H9 (cell line): ENCODE results near the gene OR52E8. TPM values are rescaled to one million over a fixed set of nuclear protein-coding genes. Genes with fewer than 3 reads are reported as not detected.

Source experiments
- DNase-seq: peaks from one replicate; pipeline ENCODE4 v3.0.0-alpha.2; 2017
- H2AFZ ChIP-seq: one replicate; pipeline ENCODE4 v1.6.1; 2013; ENCODE audit warnings: mild to moderate bottlenecking, low read length, control low read depth, moderate library complexity
- H2AK5ac ChIP-seq: 2 replicates; pipeline ENCODE4 v1.6.1; 2013; ENCODE audit warnings: low read length, control low read depth, mixed read lengths; ENCODE audit not compliant: insufficient read length
- H2BK120ac ChIP-seq: one replicate; pipeline ENCODE4 v1.6.1; 2013; ENCODE audit warnings: low read depth, mild to moderate bottlenecking, low read length, control low read depth, inconsistent platforms; ENCODE audit not compliant: poor library complexity, severe bottlenecking
- H2BK12ac ChIP-seq: 2 replicates; pipeline ENCODE4 v1.6.1; 2013; ENCODE audit warnings: low read length, control low read depth, mixed read lengths, low read depth; ENCODE audit not compliant: insufficient read length
- H2BK15ac ChIP-seq: 2 replicates; pipeline ENCODE4 v1.6.1; 2013; ENCODE audit warnings: low read depth, low read length, control low read depth
- H2BK20ac ChIP-seq: one replicate; pipeline ENCODE4 v1.6.1; 2013; ENCODE audit warnings: low read depth, mild to moderate bottlenecking, low read length, control low read depth, inconsistent platforms; ENCODE audit not compliant: poor library complexity, severe bottlenecking
- H2BK5ac ChIP-seq: 2 replicates; pipeline ENCODE4 v1.6.1; 2013; ENCODE audit warnings: low read length, control low read depth, mixed read lengths; ENCODE audit not compliant: insufficient read length
- H3K14ac ChIP-seq: 2 replicates; pipeline ENCODE4 v1.6.1; 2013; ENCODE audit warnings: low read length, control low read depth; ENCODE audit not compliant: insufficient read depth
- H3K18ac ChIP-seq: 2 replicates; pipeline ENCODE4 v1.6.1; 2013; ENCODE audit warnings: low read depth, mild to moderate bottlenecking, mixed read lengths, low read length, control low read depth; ENCODE audit not compliant: insufficient read length
- H3K23ac ChIP-seq: 2 replicates; pipeline ENCODE4 v1.6.1; 2013; ENCODE audit warnings: low read length, control low read depth, mixed read lengths, low read depth; ENCODE audit not compliant: insufficient read length
- H3K23me2 ChIP-seq: 2 replicates; pipeline ENCODE4 v1.6.1; 2013; ENCODE audit warnings: low read depth, mild to moderate bottlenecking, mixed read lengths, low read length, control low read depth; ENCODE audit not compliant: insufficient read length, poor library complexity, severe bottlenecking
- H3K27ac ChIP-seq: 2 replicates; pipeline ENCODE4 v1.5.1; 2013; ENCODE audit warnings: low read length, control low read depth, mixed read lengths, low read depth; ENCODE audit not compliant: insufficient read length
- H3K27me3 ChIP-seq: 2 replicates; pipeline ENCODE4 v1.6.1; 2013; ENCODE audit warnings: low read length, control low read depth, inconsistent platforms; ENCODE audit not compliant: insufficient read depth
- H3K4ac ChIP-seq: 2 replicates; pipeline ENCODE4 v1.6.1; 2013; ENCODE audit warnings: low read depth, mild to moderate bottlenecking, control low read depth, inconsistent platforms, low read length, moderate library complexity
- H3K4me1 ChIP-seq: 2 replicates; pipeline ENCODE4 v1.6.1; 2013; ENCODE audit warnings: low read length, control low read depth, inconsistent platforms; ENCODE audit not compliant: insufficient read depth
- H3K4me2 ChIP-seq: 2 replicates; pipeline ENCODE4 v1.6.1; 2013; ENCODE audit warnings: low read length, control low read depth, mixed read lengths; ENCODE audit not compliant: insufficient read length, insufficient read depth
- H3K56ac ChIP-seq: 2 replicates; pipeline ENCODE4 v1.6.1; 2013; ENCODE audit warnings: low read depth, mild to moderate bottlenecking, mixed read lengths, low read length, control low read depth; ENCODE audit not compliant: insufficient read length
- H3K79me1 ChIP-seq: 2 replicates; pipeline ENCODE4 v1.6.1; 2013; ENCODE audit warnings: low read depth, mild to moderate bottlenecking, moderate library complexity, low read length, control low read depth, inconsistent platforms; ENCODE audit not compliant: insufficient read depth, poor library complexity, severe bottlenecking
- H3K79me2 ChIP-seq: 2 replicates; pipeline ENCODE4 v1.6.1; 2013; ENCODE audit warnings: low read length, control low read depth, inconsistent platforms; ENCODE audit not compliant: insufficient read depth
- H3K9ac ChIP-seq: 2 replicates; pipeline ENCODE4 v1.6.1; 2013; ENCODE audit warnings: low read length, control low read depth, mixed read lengths; ENCODE audit not compliant: insufficient read length; ENCODE audit errors: extremely low read depth
- H3K9me3 ChIP-seq: one replicate; pipeline ENCODE4 v1.6.1; 2013; ENCODE audit warnings: low read depth, low read length, inconsistent platforms; ENCODE audit not compliant: control insufficient read depth
- H3T11ph ChIP-seq: one replicate; pipeline ENCODE4 v1.6.1; 2013; ENCODE audit warnings: mild to moderate bottlenecking, low read length, control low read depth, inconsistent platforms
- H4K20me1 ChIP-seq: one replicate; pipeline ENCODE4 v1.6.1; 2013; ENCODE audit not compliant: control insufficient read depth, insufficient read length, insufficient read depth
- H4K5ac ChIP-seq: 2 replicates; pipeline ENCODE4 v1.6.1; 2013; ENCODE audit warnings: low read depth, mild to moderate bottlenecking, mixed read lengths, low read length, control low read depth; ENCODE audit not compliant: insufficient read length
- H4K8ac ChIP-seq: replicated peaks from 2 replicates; pipeline ENCODE4 v1.6.1; 2013; ENCODE audit warnings: low read length, control low read depth, mixed read lengths, low read depth; ENCODE audit not compliant: insufficient read length
- H4K91ac ChIP-seq: 2 replicates; pipeline ENCODE4 v1.6.1; 2013; ENCODE audit warnings: low read depth, mild to moderate bottlenecking, moderate library complexity, mixed read lengths, low read length, control low read depth; ENCODE audit not compliant: insufficient read length
- H3K27ac Mint-ChIP-seq, 3 experiments: 2 replicates in 2 of 3; 3 replicates in 1 of 3; pipeline ENCODE4 v1.8.0; 2020 to 2021; ENCODE audit warnings: mixed read lengths in 3 of 3, mild to moderate bottlenecking in 1 of 3, moderate library complexity in 1 of 3
- H3K27me3 Mint-ChIP-seq: 2 replicates; pipeline ENCODE4 v1.8.0; 2021; ENCODE audit warnings: low read depth, mild to moderate bottlenecking, moderate library complexity, mixed read lengths
- H3K36me3 Mint-ChIP-seq, 3 experiments: 2 replicates in 2 of 3; 3 replicates in 1 of 3; pipeline ENCODE4 v1.8.0; 2020 to 2021; ENCODE audit warnings: low read depth in 3 of 3, mixed read lengths in 3 of 3; ENCODE audit not compliant: insufficient read depth in 1 of 3
- H3K4me1 Mint-ChIP-seq, 2 experiments: 2 replicates each; pipeline ENCODE4 v1.8.0; 2020; ENCODE audit warnings: mixed read lengths in 2 of 2
- H3K4me3 Mint-ChIP-seq, 2 experiments: 2 replicates in 1 of 2; 3 replicates in 1 of 2; pipeline ENCODE4 v1.8.0; 2020 to 2021; ENCODE audit warnings: mild to moderate bottlenecking in 2 of 2, mixed read lengths in 2 of 2, moderate library complexity in 1 of 2
- H3K9me3 Mint-ChIP-seq, 2 experiments: 2 replicates in 1 of 2; 3 replicates in 1 of 2; pipeline ENCODE4 v1.8.0; 2020; ENCODE audit warnings: mild to moderate bottlenecking in 2 of 2, mixed read lengths in 2 of 2, moderate library complexity in 1 of 2
- WGBS: extraction: QIAGEN DNeasy Blood & Tissue Kit; methylation state at CpG from one replicate; pipeline ENCODE4 v1.1.7; 2013; ENCODE audit warnings: missing lambda C conversion rate, low lambda C conversion rate, mixed read lengths; ENCODE audit not compliant: insufficient read length; ENCODE audit errors: extremely low coverage; 5-methylcytosine and 5-hydroxymethylcytosine counted together
- long read RNA-seq: library from polyadenylated mRNA; unstranded; transcript quantifications from one replicate; pipeline ENCODE4 v2.0.0, GENCODE V29; 2020
- total RNA-seq: library from RNA; stranded (reverse); gene quantifications from 2 replicates; pipeline ENCODE4 v1.2.1, GENCODE V29; 2021
- TF ChIP-seq, protein P1 (sequence below): fragments of 200-600 bp; sonication (generic); conservative IDR thresholded peaks from 3 replicates; pipeline ENCODE4 v1.8.0; 2021; ENCODE audit warnings: antibody characterized with exemption, mild to moderate bottlenecking

OR52E8 gene
- not detected in 2 replicates for total RNA-seq
- long read RNA-seq, result 0 reads

- no peaks in the 10 kb centered on the region for H4K20me1 ChIP-seq
- H4K91ac ChIP-seq, result no peak within 1 kb of the TSS
- no peak within 1 kb of the TSS for H4K8ac ChIP-seq
- H3K18ac ChIP-seq, result no peak within 1 kb of the TSS
- H4K5ac ChIP-seq, result no peak within 1 kb of the TSS
- no peak within 1 kb of the TSS for H3K4me2 ChIP-seq
- no peak within 1 kb of the TSS for H3K56ac ChIP-seq
- H3K79me2 ChIP-seq, result no peaks in the 10 kb centered on the region
- DNase-seq, result no peak
- no peak within 1 kb of the TSS for H2BK12ac ChIP-seq
- H3K79me1 ChIP-seq, result no peaks in the 10 kb centered on the region
- no peak within 1 kb of the TSS for H2BK5ac ChIP-seq
- no peaks in the 10 kb centered on the region for H3K4me1 Mint-ChIP-seq
- TF ChIP-seq, protein P1, sequence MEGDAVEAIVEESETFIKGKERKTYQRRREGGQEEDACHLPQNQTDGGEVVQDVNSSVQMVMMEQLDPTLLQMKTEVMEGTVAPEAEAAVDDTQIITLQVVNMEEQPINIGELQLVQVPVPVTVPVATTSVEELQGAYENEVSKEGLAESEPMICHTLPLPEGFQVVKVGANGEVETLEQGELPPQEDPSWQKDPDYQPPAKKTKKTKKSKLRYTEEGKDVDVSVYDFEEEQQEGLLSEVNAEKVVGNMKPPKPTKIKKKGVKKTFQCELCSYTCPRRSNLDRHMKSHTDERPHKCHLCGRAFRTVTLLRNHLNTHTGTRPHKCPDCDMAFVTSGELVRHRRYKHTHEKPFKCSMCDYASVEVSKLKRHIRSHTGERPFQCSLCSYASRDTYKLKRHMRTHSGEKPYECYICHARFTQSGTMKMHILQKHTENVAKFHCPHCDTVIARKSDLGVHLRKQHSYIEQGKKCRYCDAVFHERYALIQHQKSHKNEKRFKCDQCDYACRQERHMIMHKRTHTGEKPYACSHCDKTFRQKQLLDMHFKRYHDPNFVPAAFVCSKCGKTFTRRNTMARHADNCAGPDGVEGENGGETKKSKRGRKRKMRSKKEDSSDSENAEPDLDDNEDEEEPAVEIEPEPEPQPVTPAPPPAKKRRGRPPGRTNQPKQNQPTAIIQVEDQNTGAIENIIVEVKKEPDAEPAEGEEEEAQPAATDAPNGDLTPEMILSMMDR, result no peak
- no peaks in the 10 kb centered on the region for H3K27me3 ChIP-seq
- no peak within 1 kb of the TSS for H2AK5ac ChIP-seq
- WGBS, result no CpG with 5 or more reads among the region's 3 CpGs
- no peak within 1 kb of the TSS for H2BK20ac ChIP-seq
- no peak within 1 kb of the TSS for H2BK120ac ChIP-seq
- H3K4me1 ChIP-seq, result no peaks in the 10 kb centered on the region
- peaks cover 3 to 4% of the 10 kb centered on the region in 2 experiments; a peak in 4 of 5 replicates for H3K9me3 Mint-ChIP-seq
- no peaks in the 10 kb centered on the region; the same call in 1 of the 2 replicates for H3K27me3 Mint-ChIP-seq
- no peak within 1 kb of the TSS for H3K23ac ChIP-seq
- no peak within 1 kb of the TSS for H2AFZ ChIP-seq
- no peaks in the 10 kb centered on the region for H3K9me3 ChIP-seq
- no peak within 1 kb of the TSS for H3K9ac ChIP-seq
- no peak within 1 kb of the TSS; a peak in 1 of 7 replicates for H3K27ac Mint-ChIP-seq
- no peak within 1 kb of the TSS for H2BK15ac ChIP-seq
- H3K27ac ChIP-seq, result no peak within 1 kb of the TSS
- H3K36me3 Mint-ChIP-seq, result no peaks in the 10 kb centered on the region
- no peaks in the 10 kb centered on the region for H3K23me2 ChIP-seq
- no peak within 1 kb of the TSS for H3K4ac ChIP-seq
- no peak within 1 kb of the TSS for H3T11ph ChIP-seq
- no peak within 1 kb of the TSS for H3K4me3 Mint-ChIP-seq
- no peak within 1 kb of the TSS for H3K14ac ChIP-seq
These were observed at the start of gene OR52E8 for GRCh38 chr11:5857590-5857989. Gene OR52E8, minus strand, starts transcription at chr11:5857690. Its CDS starts 0 bp downstream, at chr11:5857690.
